ENCODE results near the gene HFE. TPM values are rescaled to one million over a fixed set of nuclear protein-coding genes. Genes with fewer than 3 reads are reported as not detected.
A peak's percentile ranks its signal among the peaks of the same experiment; 100 is the strongest.
"Not testable (repeated sequence)": the region's sequence is repeated elsewhere in the genome, so short reads cannot be mapped to it uniquely, and the experiment has no call there.

HFE gene
- 11.8 TPM for total RNA-seq (ENCODE audit: insufficient read depth, low replicate concordance)

- DNase-seq (ENCODE audit: low spot score): peak; percentile 85
Observed at GRCh38 chr6:26087284-26088115, at the start of gene HFE. Gene HFE (plus strand): TSS chr6:26087429. CDS start chr6:26087441, 12 bp downstream.

GRCh38 chr6:26041946-26042345 is 45.3 kb upstream of the HFE start:
- no peak for DNase-seq (ENCODE audit: low spot score)

DNA sequence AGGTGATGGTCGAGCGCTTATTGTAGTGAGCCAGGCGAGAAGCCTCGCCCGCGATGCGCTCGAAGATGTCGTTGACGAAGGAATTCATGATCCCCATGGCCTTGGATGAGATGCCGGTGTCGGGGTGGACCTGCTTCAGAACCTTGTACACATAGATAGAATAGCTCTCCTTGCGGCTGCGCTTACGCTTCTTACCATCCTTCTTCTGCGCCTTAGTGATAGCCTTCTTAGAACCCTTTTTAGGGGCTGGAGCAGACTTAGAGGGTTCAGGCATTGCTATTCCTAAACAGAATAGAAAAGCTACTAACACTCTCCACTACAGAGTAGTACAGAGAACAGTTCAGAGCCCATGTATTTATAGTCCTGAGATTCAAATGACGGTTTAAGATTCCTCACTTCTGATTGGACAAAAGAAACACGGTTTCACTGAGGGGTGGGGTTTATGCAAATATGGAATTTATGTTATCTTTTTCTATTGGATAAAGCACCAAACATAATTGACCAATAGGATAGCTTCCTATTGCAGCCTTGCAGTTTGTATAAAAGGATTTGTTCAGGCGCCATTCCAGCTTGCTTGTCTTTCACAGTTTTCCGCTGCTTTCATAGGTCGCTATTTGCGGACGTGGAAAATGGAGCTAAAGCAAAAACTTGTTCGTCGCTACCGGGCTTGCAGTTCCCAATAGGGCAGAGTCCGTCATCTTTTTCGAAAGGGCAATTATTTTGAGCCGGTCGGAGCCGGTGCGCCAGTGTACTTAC is 43.7 kb upstream of the HFE start:
- DNase-seq (ENCODE audit: low spot score): peak; percentile 99

GRCh38 chr6:26044140-26045064 is 42.8 kb upstream of the HFE start:
- DNase-seq (ENCODE audit: low spot score): peak; percentile 61

DNA sequence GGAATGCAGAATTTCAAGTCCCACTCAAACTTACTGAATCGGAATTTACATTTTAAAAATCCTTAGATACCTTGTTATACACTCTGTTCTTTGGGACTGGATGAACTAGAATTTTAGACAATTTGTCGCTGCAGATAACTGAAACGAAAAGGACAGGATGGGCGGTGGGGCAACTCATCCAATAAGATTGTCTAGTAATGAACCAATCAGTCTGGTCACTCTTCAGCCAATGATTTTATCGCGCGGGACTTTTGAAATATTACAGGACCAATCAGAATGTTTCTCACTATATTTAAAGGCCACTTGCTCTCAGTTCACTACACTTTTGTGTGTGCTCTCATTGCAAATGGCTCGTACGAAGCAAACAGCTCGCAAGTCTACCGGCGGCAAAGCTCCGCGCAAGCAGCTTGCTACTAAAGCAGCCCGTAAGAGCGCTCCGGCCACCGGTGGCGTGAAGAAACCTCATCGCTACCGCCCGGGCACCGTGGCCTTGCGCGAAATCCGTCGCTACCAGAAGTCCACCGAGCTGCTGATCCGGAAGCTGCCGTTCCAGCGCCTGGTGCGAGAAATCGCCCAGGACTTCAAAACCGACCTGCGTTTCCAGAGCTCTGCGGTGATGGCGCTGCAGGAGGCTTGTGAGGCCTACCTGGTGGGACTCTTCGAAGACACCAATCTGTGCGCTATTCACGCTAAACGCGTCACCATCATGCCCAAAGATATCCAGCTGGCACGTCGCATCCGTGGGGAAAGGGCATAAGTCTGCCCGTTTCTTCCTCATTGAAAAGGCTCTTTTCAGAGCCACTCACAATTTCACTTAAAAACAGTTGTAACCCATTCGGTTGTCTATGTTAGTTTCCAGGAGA is 41.9 kb upstream of the HFE start:
- DNase-seq (ENCODE audit: low spot score): peak; percentile 98

DNA sequence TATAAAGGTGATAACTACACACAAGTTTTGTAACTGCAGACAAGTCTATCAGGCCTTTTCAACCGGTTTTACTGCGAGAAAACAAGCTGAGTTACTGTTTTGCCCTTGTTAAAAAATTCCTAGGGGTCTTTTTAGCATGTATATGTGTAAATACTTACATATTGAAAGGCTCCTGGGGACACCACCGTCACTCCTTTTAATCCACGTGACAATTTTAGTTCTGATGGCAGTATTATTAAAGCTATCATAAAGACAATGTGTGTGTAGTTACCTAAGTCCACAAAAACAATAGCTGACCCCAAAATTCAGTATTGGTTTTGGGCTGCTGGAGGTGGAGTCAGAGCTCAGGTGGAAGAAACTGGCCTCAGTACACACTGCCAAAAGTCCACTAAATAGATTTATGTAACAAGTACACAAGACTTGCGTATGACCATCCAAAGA is 41.3 kb upstream of the HFE start:
- DNase-seq (ENCODE audit: low spot score): no peak

GRCh38 chr6:26047329-26047728 is 39.9 kb upstream of the HFE start:
- DNase-seq (ENCODE audit: low spot score): not testable (repeated sequence)

- no peak for DNase-seq (ENCODE audit: low spot score)
Observed at GRCh38 chr6:26048590-26048989, 38.6 kb upstream of the HFE start.

DNA sequence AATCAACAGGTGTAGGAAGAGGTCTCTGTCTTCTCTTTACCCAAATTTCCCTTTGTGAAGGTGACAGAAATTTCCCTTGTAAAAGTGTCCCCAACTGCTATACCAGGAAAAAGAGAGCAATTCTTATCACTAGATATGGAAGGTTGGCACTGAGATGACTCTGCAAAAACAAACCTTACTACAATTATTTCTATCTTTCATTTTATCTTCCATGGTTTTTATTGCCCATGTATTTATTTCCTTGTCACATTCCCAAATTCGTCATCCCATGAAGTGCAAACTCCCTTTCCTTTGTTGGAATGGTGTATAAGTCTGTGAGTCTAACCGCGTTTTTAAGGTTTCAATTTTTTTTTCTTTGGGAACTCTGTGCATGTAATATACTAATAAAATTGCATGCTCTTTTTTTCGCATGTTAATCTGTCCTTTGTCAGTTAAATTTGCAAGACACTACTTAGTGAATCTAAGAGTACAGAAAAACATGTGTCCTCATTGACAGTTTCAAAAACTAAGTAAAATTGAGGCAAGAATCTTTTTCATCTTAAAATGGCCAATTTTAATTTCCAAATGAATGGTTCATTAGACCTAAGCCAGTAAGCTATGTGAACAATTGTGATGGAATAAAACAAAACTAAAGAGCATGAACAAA is 35.4 kb upstream of the HFE start:
- no peak for DNase-seq (ENCODE audit: low spot score)

- not testable (repeated sequence) for DNase-seq (ENCODE audit: low spot score)
Observed at GRCh38 chr6:26052762-26053250, 34.4 kb upstream of the HFE start.

DNA sequence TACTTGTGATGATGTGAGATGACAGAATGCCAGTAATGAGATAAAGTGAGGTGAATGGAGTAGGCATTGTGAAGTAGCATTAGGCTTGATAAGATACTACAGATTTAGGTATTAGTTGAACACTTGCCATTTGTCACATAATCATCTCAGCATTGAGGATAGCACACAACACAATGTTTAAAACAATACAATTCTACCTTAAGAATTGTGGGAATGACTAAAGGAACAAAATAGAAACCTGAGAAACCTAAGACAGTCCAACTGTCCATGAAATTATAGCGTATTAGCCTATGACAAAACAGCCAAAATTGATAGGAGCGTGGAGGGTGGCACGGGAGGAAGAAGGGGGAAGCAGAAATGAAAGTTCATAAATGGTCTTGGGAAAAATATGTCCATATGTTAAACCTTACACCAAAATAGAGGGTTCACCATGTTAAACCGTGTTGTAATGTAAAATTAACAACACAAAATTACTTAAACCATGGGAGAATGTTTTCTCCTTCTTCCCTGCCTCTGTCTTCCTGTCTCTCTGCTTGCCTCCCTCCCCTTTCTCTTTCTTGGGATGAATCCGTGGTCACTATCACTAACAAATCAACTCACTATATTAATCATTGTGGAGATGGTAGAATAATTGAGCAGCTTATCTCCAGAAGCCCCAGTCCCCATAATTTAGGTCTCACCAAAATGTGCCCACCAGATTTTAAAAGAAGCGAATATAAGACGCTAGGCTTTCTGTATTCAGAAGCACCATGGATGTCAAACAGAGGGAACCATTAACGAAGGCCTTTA is 33.0 kb upstream of the HFE start:
- peak; percentile 42 for DNase-seq (ENCODE audit: low spot score)

DNA sequence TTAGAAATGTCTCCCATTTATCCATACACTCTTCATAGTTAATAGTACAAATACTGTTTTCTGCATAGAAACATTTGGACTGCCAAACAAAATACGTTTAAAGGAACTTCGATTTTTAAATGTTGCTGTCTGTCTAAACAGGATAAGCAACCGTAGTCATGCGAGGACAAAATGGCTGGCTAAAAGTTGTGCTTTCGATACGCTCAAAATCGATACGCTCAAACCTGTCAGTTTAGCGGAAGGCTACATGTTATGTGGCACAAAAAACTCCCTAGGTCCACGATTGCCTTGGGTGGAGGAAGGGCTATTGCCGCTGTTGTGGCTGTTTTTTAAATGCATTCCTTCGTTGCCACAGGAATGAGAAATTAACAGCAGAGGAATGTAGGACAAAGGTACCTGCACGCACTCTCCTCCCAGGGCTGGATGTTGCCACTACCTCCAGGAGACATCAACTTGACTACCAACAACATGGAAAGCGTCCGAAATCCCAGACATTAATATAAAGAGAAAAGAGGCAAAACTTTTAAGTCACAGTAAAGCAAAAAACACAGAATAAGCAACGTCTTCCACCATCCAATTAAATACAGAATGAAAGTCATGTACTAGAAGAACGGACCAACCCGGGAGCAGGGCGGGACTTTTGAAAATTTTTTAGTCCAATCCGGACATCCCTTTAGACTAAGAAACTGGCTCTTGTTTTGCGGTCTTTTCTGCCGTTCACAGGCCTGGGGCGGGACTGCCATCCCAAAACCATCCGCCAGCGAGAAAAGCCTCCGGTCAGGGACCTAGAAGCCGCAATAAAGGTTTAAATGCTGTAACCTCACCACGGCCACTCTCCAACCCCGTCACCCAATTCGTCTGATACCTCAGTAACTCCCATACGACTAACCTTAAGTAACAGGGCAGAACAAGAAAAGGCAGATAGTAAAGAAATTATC is 32.2 kb upstream of the HFE start:
- peak; percentile 98 for DNase-seq (ENCODE audit: low spot score)

GRCh38 chr6:26055719-26056582 is 31.3 kb upstream of the HFE start:
- DNase-seq (ENCODE audit: low spot score): peak; percentile 93

GRCh38 chr6:26056583-26057350 is 30.5 kb upstream of the HFE start:
- DNase-seq (ENCODE audit: low spot score): peak; percentile 58

- no peak for DNase-seq (ENCODE audit: low spot score)
Observed at GRCh38 chr6:26057899-26058298, 29.3 kb upstream of the HFE start.

DNA sequence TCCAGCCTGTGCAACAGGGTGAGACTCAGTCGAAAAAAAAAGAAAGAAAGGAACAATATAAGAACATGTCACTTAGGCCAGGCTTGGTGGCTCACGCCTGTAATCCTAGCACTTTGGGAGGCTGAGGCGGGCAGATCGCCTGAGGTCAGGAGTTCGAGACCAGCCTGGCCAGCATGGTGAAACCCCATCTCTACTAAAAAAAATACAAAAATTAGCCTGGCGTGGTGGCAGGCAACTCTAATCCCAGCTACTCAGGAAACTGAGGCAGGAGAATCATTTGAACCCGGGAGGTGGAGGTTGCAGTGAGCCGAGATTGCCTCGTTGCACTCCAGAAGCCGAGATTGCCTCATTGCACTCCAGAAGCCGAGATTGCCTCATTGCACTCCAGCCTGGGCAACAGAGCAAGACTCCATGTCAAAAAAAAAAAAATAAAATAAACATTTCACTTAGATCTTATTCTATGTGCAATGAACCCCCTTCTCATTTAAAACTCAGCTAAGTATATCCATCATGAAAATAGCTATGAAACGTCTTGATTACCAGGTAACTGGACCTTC is 28.7 kb upstream of the HFE start:
- DNase-seq (ENCODE audit: low spot score): not testable (repeated sequence)

Measured in umbilical cord (tissue), 2 donors.